PC-3 (cell line): ENCODE measurements around the gene AVEN.

Experiments used
- EZH2 ChIP-seq: fragments of 300-600 bp; sonication (generic); IDR thresholded peaks from one replicate; pipeline ENCODE4 v1.6.1; 2017; ENCODE audit warnings: antibody characterized with exemption, mild to moderate bottlenecking, low read length; ENCODE audit not compliant: unreplicated experiment
- EZH2phosphoT487 ChIP-seq: fragments of 300-600 bp; sonication (generic); IDR thresholded peaks from 2 replicates; pipeline ENCODE4 v1.6.1; 2018; ENCODE audit warnings: mild to moderate bottlenecking, antibody characterized with exemption, low read length, borderline replicate concordance
- TF ChIP-seq, protein P1 (sequence below): fragments of 300-600 bp; sonication (generic); conservative IDR thresholded peaks from 2 replicates; pipeline ENCODE4 v1.5.1; 2017; ENCODE audit warnings: antibody characterized with exemption, low read depth, mild to moderate bottlenecking, low read length

DNA sequence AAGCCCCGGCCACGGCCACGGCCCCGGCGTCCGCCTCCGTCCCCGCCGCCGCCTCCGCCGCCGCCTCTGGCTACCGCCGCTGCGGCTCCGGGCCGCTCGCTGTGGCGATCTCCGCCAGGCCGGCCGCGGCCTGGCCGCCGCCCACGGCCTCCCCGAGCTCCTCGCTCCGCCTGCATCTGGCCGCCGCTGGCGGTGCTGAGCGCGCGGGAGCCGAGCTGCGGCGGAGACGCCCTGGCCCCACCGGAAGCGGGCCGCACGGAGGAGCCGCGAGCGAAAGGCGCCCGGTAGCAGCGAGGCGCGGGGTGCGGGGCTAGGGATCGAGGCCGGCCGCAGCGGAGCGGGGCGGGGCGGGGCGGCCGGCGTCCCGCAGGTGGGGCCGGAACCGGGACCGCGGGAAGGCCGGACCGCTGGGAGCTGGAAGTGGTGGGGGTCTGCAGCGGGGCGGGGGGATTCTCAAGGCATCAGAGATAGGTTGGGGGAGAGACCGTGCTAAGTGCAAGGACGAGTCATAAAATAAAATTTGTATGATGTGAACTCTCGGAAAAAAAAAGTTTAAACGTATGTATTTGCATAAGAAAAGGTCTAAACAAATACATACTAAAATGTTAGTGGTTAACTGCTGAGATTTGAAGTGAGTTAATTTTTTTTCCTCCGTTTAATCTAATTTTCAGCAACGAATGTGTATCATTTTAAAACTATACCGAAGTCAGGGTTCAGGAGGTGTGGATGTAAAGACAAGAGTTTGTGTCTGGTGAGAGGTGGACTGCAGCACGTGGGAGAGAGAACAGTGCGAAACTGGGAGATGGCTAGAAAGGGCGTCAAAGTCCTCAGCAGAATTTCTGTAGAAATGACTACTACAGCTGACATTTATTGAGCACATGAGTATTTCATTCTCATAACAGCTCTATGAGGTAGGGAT, at the start of gene AVEN:
- TF ChIP-seq, protein P1, sequence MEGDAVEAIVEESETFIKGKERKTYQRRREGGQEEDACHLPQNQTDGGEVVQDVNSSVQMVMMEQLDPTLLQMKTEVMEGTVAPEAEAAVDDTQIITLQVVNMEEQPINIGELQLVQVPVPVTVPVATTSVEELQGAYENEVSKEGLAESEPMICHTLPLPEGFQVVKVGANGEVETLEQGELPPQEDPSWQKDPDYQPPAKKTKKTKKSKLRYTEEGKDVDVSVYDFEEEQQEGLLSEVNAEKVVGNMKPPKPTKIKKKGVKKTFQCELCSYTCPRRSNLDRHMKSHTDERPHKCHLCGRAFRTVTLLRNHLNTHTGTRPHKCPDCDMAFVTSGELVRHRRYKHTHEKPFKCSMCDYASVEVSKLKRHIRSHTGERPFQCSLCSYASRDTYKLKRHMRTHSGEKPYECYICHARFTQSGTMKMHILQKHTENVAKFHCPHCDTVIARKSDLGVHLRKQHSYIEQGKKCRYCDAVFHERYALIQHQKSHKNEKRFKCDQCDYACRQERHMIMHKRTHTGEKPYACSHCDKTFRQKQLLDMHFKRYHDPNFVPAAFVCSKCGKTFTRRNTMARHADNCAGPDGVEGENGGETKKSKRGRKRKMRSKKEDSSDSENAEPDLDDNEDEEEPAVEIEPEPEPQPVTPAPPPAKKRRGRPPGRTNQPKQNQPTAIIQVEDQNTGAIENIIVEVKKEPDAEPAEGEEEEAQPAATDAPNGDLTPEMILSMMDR: no peak
- TF ChIP-seq EZH2: no peak
- TF ChIP-seq EZH2phosphoT487: no peak
